ENCODE measurements around the gene ATP1B2.

Gene ATP1B2

DNA sequence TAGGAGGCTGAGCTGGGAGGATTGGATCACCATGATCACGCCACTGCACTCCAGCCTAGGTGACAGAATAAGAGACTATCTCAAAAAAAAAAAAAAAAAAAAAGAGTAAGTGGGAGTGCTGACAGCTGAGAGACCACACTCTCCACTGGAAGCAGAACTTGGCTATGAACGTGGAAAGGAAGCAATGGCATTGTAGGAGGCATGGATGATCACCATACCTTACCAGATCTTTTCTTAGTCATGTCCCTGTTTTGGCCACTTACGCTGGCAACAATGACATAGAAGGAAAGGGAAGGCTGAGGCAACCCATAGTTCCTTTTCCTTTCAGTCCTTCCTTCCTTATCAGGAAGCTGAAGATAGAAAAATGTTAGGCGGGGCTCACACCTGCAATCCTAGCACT is 3.7 kb upstream of the ATP1B2 start:
- no peaks in the 10 kb centered on the region for H3K36me3 ChIP-seq (replicated peaks; ENCODE audit: low read depth, low read length)
- no peak for TF ChIP-seq EZH2phosphoT487 (IDR thresholded peaks at IDR 0.05; ENCODE audit: low read depth)
- TF ChIP-seq, protein P1, sequence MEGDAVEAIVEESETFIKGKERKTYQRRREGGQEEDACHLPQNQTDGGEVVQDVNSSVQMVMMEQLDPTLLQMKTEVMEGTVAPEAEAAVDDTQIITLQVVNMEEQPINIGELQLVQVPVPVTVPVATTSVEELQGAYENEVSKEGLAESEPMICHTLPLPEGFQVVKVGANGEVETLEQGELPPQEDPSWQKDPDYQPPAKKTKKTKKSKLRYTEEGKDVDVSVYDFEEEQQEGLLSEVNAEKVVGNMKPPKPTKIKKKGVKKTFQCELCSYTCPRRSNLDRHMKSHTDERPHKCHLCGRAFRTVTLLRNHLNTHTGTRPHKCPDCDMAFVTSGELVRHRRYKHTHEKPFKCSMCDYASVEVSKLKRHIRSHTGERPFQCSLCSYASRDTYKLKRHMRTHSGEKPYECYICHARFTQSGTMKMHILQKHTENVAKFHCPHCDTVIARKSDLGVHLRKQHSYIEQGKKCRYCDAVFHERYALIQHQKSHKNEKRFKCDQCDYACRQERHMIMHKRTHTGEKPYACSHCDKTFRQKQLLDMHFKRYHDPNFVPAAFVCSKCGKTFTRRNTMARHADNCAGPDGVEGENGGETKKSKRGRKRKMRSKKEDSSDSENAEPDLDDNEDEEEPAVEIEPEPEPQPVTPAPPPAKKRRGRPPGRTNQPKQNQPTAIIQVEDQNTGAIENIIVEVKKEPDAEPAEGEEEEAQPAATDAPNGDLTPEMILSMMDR (IDR thresholded peaks at IDR 0.05; ENCODE audit: low read depth, low read length) = no peak
- H2AFZ ChIP-seq (ENCODE audit: low read depth, low read length) = no peak overlapping the region
- H3K27ac ChIP-seq (ENCODE audit: low read length) = no peak overlapping the region
- H3K4me3 ChIP-seq (ENCODE audit: low read length) = no peak overlapping the region
- H3K4me2 ChIP-seq (ENCODE audit: low read length) = no peak overlapping the region
- H3K27me3 ChIP-seq (ENCODE audit: low read depth, low read length) = no peaks in the 10 kb centered on the region
- H3K4me1 ChIP-seq (ENCODE audit: low read length) = peaks cover 4% of the 10 kb centered on the region; the same call in 1 of the 2 replicates
- no peak overlapping the region for H3K9ac ChIP-seq (ENCODE audit: low read length)
- no peaks in the 10 kb centered on the region for H3K79me2 ChIP-seq (ENCODE audit: low read length)
- no peaks in the 10 kb centered on the region for H4K20me1 ChIP-seq (ENCODE audit: insufficient read depth, low read length)
- no peaks in the 10 kb centered on the region for H3K9me3 ChIP-seq (ENCODE audit: insufficient read depth, low read length)

DNA sequence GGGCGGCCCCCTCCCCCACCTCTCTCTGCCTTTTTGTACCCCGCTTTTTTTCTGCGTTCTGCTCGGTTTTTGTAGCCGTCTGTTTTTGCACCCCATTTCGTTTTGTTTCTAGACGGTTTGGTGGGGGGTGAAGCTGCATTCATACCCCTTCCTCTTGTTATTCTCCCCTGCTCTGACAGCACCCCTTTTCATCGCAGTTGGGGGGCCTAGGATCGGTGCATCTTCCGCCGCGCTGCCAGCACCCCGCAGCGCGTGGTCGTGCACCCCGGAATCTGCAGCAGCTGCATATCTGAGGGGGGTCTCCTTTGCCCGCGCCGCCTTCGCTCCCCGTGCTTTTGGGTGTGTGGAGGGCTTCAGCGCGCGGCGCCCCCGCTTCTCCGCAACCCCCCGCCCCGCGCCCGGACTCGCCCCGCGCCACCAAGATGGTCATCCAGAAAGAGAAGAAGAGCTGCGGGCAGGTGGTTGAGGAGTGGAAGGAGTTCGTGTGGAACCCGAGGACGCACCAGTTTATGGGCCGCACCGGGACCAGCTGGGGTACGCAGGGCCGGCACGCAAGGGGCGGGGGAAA is 455 bp downstream of the ATP1B2 start:
- Histone ChIP-seq H3K9me3 (ENCODE audit: insufficient read depth, low read length) (no peaks in the 10 kb centered on the region), H4K20me1 (ENCODE audit: insufficient read depth, low read length) (no peaks in the 10 kb centered on the region), H3K79me2 (ENCODE audit: low read length) (no peaks in the 10 kb centered on the region), H3K27ac (ENCODE audit: low read length) (no peak overlapping the region), H3K36me3 (replicated peaks; ENCODE audit: low read depth, low read length) (no peaks in the 10 kb centered on the region), H3K4me2 (ENCODE audit: low read length) (no peak overlapping the region), H3K9ac (ENCODE audit: low read length) (no peak overlapping the region), H3K27me3 (ENCODE audit: low read depth, low read length) (no peaks in the 10 kb centered on the region), H3K4me3 (ENCODE audit: low read length) (no peak overlapping the region), H3K4me1 (ENCODE audit: low read length) (no peaks in the 10 kb centered on the region), H2AFZ (ENCODE audit: low read depth, low read length) (no peak overlapping the region)
- TF ChIP-seq, protein P1 (IDR thresholded peaks at IDR 0.05; ENCODE audit: low read depth, low read length) = no peak
- TF ChIP-seq EZH2phosphoT487 (IDR thresholded peaks at IDR 0.05; ENCODE audit: low read depth) = no peak

DNA sequence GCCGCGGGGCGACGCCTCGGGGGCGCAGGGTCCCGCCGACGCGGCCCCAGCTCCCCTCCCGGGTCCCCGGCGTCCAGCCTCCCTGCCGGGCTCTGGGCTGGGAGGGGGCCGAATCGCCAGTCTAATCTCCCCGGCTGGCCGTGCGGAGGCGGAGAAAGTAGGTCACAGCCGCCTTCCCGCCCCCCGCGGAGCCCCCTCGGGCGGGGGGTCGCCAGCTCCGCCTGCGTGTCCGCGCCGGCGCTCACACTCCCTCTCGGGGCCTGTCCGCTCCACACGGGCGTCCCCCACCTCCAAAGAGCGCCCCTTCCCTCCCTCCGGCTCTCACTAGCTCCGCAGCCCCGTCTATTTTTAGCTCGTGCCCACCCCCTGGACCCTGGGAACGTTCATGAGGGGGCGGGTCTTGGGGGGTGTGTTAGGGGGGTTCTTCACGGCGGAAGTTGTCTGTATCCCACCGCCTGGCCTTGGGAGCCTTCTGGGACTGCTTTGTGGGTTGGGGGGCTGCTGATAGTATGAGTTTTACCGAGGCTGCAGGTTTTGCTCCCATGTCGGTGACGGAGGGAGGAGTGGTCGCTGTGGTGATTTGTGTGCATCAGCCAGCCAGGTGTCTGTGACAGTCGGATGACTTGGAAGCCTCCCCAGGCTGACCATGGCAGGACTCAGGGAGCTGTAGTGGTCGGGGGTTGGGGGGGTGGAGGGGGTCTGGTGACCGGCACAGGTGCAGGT is 1.1 kb downstream of the ATP1B2 start:
- no peaks in the 10 kb centered on the region for H3K27me3 ChIP-seq (ENCODE audit: low read depth, low read length)
- H3K4me3 ChIP-seq (ENCODE audit: low read length) = no peak overlapping the region
- no peaks in the 10 kb centered on the region for H4K20me1 ChIP-seq (ENCODE audit: insufficient read depth, low read length)
- no peak overlapping the region for H3K9ac ChIP-seq (ENCODE audit: low read length)
- H3K4me1 ChIP-seq (ENCODE audit: low read length) = no peaks in the 10 kb centered on the region
- no peak overlapping the region for H3K4me2 ChIP-seq (ENCODE audit: low read length)
- H2AFZ ChIP-seq (ENCODE audit: low read depth, low read length) = no peak overlapping the region
- TF ChIP-seq, protein P1 (IDR thresholded peaks at IDR 0.05; ENCODE audit: low read depth, low read length) = no peak
- TF ChIP-seq EZH2phosphoT487 (IDR thresholded peaks at IDR 0.05; ENCODE audit: low read depth) = no peak
- no peaks in the 10 kb centered on the region for H3K36me3 ChIP-seq (replicated peaks; ENCODE audit: low read depth, low read length)
- H3K9me3 ChIP-seq (ENCODE audit: insufficient read depth, low read length) = no peaks in the 10 kb centered on the region
- no peaks in the 10 kb centered on the region for H3K79me2 ChIP-seq (ENCODE audit: low read length)
- H3K27ac ChIP-seq (ENCODE audit: low read length) = no peak overlapping the region

DNA sequence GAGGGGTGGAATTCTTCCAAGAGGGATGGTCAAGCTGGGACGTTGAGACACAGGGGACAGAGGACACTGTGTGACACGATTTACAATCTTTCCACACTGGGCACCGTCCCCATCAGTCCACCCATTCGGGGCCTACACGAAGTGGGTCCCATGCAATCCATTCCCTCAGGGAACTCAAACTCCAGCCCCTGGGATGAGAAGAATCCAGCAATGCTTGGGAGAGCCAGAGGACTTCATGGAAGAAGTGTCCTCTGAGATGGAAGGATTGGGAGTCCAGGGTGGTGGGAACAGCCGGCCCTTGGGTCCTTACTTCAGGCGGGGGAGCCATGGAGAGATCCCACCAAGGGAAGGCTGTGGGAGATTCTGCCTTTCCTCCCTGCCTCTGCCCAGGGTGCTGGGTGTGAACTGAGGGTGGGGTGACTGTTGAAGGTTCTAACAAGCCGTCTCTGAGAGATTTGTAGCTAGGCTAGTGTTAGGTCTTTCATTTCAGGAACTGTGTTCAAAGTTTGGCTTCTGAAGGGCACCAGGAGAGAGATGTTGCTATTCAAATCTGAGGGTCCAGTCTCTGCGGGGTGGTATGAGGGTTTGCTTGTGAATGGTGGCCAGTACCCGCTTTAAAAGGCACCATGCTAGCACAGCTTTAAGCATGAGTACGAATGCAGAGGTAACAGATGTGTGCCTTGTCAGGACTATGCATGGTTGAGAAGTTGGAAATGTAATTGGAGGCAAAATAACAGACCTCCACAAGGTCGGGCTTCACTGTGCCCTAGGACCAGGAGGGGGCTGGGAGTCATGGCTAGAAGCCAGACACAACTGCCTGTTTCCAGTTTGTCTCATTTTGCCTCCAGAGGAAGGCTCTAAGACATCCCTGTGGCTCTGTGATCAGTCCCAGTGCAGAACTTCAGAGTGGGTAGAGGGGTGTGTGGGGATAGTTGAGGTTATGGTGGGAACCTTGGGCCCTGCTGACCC is 1.9 kb downstream of the ATP1B2 start:
- H2AFZ ChIP-seq (ENCODE audit: low read depth, low read length) = no peak overlapping the region
- no peaks in the 10 kb centered on the region for H3K9me3 ChIP-seq (ENCODE audit: insufficient read depth, low read length)
- H3K4me1 ChIP-seq (ENCODE audit: low read length) = no peaks in the 10 kb centered on the region
- H3K27ac ChIP-seq (ENCODE audit: low read length) = no peak overlapping the region
- no peak overlapping the region for H3K9ac ChIP-seq (ENCODE audit: low read length)
- no peaks in the 10 kb centered on the region for H3K79me2 ChIP-seq (ENCODE audit: low read length)
- no peaks in the 10 kb centered on the region for H3K27me3 ChIP-seq (ENCODE audit: low read depth, low read length)
- H3K4me2 ChIP-seq (ENCODE audit: low read length) = no peak overlapping the region
- no peak overlapping the region for H3K4me3 ChIP-seq (ENCODE audit: low read length)
- no peaks in the 10 kb centered on the region for H3K36me3 ChIP-seq (replicated peaks; ENCODE audit: low read depth, low read length)
- H4K20me1 ChIP-seq (ENCODE audit: insufficient read depth, low read length) = no peaks in the 10 kb centered on the region
- TF ChIP-seq EZH2phosphoT487 (IDR thresholded peaks at IDR 0.05; ENCODE audit: low read depth) = no peak
- TF ChIP-seq, protein P1 (IDR thresholded peaks at IDR 0.05; ENCODE audit: low read depth, low read length) = no peak
